Superior temporal gyrus (tissue), 1 donor: ENCODE data around the gene CPB1.
"Not testable (repeated sequence)": the region's sequence is repeated elsewhere in the genome, so short reads cannot be mapped to it uniquely, and the experiment has no call there.

ENCODE experiments used
- DNase-seq: peaks from one replicate; pipeline ENCODE4 v3.0.0-alpha.2; 2016; ENCODE audit errors: extremely low spot score

Gene CPB1

DNA sequence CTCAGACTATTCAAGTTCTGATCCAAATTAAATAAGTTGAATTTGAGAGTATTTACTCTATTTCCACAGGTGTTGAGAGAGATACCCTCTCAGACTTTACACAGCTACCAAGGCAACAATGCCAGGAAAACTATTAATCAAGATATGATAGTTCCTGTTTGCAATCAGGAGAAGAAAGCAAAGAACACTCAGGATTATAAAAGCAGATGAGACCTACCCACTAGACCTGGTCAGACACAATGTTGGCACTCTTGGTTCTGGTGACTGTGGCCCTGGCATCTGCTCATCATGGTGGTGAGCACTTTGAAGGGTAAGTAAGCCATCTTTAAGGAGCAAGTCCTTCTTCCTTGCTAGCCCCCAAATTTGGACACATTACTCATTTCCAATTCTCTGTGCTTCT lies at the start of gene CPB1:
CPB1 (plus strand) TSS at position 227 of the 400 bp plus-strand sequence; CDS start at position 240, 13 bp downstream.
- DNase-seq, result no peak

DNA sequence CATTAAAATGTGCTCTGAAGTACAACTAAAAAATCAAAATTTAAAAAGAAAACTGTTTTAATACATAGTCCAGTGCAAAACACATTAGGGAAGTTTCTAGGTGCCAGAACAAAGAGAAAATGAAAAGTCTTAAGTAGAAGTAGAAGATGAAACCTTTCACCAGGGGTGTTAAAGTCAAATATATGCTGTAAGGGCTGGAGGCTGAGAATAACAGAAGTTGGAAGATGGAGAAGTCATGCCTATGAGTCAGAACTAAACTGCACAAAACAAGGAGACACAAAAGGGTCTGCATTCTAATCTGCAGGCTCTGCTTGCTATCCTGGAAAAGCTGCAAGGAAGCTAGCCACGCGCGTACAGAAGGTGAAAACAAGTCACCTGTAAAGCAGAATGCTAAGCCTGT lies 48.7 kb upstream of the CPB1 start:
- DNase-seq, result no peak

DNA sequence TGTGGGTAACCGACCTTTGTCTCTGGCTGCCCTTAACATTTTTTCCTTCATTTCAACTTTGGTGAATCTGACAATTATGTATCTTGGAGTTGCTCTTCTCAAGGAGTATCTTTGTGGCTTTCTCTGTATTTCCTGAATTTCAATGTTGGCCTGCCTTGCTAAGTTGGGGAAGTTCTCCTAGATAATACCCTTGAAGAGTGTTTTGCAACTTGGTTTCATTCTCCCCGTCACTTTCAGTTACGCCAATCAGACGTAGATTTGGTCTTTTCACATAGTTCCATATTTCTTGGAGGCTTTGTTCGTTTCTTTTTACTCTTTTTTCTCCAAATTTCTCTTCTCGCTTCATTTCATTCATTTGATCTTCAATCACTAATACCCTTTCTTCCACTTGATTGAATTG lies 42.6 kb upstream of the CPB1 start:
- DNase-seq, result not testable (repeated sequence)

DNA sequence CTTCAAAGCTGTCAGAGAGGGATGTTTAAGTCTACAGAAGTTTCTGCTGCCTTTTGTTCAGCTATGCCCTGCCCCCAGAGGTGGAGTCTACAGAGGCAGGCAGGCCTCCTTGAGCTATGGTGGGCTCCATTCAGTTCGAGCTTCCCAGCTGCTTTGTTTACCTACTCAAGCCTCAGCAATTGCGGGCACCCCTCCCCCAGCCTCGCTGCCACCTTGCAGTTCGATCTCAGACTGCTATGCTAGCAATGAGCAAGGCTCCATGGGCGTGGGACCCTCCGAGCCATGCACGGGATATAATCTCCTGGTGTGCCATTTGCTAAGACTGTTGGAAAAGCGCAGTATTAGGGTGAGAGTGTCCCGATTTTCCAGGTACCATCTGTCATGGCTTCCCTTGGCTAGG lies 41.5 kb upstream of the CPB1 start:
- not testable (repeated sequence) for DNase-seq

DNA sequence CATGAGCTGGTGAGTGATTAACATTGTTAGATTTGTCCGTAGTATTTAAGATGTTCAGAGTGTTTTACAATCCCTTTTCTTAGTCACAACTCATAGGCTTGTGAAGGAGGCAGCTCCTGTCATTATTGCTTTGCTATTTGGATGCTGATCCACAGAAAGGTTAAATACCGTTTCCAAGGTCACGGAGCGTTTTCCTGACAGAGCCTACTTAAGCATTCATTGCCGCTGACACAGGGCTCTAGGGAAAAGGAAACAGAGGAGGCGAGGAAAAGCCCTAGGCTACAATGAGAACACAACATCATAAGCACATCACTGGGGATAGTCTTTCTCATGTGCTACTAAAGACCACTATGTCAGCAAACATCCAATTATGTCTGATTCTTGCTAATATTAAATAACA lies 38.5 kb upstream of the CPB1 start:
- peak; percentile 35 for DNase-seq

DNA sequence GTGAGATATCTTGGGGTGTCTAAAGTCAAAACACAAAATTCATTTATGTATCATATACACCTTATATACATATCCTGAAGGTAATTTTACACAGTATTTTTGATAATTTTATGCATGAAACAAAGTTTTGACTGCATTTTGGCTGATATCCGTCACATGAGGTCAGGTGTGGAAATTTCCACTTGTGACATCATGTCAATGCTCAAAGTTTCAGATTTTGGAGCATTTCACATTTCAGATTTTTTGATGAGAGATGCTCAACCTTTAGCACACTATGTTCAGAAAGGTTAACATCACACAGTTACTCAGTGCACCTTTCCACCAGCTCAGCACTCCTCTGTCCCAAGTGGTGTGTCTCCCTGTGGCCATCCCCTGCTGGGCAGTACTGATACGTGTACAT lies 37.7 kb upstream of the CPB1 start:
- peak; percentile 39 for DNase-seq

DNA sequence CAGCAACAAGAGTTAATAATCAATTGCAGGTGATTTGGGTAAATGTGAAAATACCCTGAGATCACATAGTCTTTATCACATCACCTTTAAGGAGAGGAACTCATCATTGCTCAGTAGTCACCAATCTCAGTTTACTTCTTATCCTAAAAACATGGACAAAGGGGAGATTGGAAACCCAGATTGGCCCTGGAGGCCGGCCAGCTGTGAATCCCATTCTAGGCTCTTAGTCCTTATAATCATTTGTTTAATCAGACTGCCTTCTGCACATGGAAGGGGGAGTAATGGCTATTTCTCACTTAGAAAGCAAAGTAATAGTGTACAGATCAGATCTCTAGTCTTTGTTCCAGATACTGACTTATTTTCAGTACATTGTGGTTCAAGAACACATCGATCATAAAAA lies 37.2 kb upstream of the CPB1 start:
- DNase-seq, result no peak

DNA sequence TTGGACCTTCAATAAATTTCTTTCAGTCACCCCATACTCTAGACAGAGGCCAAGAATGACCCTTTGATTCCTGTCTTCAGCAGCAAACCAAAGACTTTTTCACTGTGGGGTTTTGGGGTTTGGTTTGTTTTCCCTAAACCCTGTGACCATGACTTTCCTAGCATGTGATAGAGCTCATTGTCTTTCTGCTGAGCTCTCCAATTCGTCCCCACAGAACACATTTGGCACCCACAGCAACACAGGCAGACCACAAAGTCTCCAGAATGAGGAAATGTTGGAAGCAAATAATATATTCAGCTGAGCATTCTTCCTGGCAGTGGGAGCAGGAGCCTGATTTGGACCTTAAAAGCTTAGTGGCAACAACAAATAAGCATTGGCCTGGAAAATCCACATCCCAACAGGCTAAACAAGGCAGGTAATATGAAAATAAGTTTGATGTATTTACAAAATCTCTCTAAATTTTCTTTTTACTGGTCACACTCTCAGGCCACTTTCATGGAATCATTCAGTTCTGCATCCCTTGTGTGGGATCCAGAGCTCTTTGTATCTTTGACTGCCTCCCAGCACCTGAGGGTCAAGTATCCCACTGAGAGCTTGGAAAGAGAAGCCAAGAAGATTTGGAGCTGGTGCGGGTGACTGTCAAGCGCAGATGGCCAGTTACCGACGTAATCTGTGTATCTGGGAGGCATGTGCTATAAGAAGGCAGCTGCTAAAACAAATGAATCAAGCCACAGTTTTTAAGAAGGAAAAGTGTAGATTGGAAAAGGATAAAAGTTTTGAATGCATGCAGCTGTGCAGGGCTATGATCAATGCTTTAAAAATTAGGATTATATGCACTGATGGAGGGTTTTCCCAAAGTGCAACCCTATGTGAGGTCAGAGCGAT lies 36.5 kb upstream of the CPB1 start:
- peak; percentile 95 for DNase-seq

DNA sequence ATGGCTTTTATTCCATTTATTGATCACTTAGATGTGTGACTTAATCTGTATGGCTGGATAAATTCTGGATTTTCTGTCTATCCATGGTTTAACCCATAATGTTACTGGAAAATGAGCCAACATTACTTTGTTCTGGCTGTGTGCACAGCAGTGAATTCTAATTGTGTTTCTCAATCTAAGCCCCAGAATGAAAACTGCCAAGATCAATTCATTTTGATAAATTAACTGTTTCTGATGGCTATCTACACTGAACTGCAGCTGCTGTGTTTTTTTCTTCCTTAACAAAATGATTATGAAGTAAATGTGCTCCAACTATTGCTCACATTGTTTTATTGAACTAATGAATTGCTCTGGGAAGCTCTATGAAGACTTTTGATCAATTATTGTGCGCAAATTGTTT lies 35.7 kb upstream of the CPB1 start:
- no peak for DNase-seq

DNA sequence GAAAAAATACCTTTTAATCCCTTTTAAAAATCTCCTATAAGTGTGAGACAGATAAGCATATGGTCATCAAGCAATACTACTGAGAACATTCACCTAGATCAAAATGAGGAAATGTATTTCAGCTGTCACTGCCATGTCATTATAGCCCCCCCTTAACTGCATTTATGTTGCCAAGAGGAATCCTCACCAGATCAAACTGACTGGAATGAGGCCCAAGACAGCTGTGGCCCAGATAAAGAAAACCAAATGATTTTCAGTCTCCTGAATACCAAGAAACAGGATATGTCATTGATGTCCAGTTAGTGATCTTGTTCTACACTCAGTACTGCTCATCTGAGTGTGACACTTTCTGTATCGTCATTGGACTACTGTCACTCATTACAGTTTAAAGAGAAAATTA lies 35.1 kb upstream of the CPB1 start:
- DNase-seq, result peak; percentile 52

DNA sequence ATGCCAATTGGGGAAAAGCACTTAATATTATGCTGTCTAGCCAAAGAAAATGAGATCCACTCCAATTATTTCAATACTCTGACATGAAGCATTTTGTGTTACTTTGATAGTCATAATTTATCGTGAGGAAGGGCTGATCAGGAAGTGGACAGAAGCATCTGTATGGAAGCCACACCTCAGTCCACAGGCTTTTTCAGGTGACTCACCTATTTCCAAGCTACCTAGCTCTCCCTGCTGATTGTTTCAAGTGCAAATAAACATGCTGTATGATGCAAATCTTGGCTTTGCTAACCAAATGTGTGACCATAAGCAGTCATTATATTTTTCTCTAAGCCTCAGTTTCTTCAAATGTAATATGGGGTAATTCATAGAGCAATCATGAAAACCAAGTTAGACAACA lies 30.8 kb upstream of the CPB1 start:
- no peak for DNase-seq

DNA sequence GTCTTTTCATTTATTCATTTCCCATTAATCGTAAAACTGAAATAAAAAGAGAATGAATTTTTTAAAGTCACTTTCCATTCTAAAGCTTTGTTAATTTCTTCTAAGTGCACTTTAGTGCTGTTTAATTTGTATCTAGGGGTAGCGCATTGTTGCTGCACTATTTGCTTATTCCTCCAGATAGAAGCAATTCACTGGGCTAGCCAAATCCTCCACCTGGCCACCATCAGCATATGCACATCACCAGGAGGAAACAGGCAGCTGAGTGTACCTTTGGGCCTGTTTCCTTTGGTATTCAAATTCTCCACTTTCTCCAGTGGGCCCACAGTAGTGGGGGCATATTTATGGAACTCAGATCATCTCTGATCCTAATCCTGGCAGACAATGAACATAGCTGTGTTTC lies 29.8 kb upstream of the CPB1 start:
- no peak for DNase-seq

DNA sequence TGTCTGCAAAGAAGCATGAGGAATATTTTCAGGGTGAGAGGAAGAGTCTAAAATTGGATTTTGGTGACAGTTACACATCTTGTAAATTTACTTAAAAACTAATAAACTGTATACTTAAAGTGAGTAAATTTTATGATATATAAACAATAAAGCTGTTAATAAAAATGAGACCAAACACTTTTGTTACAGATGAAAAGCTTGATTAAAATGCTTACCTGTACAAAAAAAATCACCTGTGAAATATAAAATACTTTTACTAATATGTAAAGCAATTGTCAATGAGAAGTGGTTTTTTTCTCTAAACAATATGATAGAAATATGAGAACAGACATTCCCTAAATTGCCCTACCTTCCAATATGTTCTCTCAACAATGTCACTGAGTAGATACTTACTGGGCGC lies 27.2 kb upstream of the CPB1 start:
- no peak for DNase-seq

DNA sequence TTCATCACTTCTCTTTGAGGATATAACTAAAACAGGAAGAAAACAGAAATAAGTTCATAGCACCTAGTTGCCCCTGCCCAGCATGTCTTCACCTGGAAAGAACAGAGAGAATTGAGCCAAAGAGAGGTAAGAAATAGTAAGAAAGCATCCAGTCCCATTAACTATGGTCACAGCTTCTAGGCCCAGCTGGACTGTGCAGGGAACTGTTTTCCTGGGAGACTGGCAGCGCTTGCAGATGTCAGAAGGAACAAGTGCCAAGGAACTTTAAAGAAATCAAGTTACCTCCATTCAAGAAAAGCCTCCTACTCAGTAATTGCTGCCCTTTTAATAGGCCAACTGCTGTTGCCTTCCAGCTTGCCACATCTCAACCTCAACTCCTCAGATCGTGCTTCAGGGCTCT lies 17.8 kb upstream of the CPB1 start:
- no peak for DNase-seq

DNA sequence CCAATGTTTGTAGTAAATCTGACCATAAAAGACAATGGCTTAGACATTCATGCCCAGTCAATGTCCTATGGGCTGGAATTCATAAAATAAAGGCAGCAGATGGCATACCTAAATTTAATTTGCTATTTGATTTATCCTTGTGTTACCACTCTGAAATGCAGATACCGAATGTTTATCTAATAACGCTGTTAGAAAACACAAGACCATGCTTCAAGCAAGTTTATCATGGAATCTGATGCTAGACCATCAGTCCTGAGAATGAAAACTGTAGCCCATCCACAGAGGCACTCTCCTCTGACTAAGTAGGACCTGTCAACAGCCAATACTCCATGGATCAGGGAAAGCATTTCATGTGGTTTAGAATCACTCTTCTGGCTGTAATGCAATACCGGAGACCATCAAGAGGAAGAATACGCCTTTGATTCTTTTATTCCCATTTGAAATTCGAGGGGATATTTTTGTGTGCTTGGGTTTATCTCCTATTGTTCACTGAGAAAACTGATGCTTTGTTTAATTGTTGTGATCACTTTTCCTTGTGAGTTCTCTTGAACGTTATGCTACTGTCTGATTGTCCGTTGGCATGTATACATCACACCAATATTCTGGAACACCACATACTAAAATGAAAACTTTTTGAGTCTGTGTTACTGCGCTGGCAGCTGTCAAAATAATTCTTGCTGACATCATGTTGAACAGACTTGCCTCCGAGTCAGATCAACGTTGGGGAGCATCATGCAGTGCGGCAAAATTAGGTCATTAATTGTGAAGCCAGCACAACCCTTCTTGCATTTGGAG lies 12.1 kb upstream of the CPB1 start:
- DNase-seq, result peak; percentile 60

DNA sequence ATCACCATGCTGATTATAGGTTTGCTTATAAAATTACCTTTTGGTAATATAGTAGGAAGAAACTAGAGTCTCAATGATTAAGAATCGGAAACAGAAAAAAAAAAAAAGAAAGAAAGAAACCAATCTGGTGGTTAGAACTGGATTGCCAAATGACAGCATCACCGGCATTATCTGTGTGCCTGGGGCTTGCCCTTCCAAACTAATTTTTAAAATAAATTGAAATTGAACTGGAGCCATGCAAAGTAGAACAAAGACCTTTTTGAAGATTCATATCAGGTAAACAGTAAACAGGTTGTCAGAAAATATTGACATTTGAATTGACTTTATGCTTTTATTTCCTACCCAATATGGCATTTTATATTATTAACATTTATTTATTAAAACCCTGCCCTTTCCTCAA lies 11.2 kb upstream of the CPB1 start:
- no peak for DNase-seq

DNA sequence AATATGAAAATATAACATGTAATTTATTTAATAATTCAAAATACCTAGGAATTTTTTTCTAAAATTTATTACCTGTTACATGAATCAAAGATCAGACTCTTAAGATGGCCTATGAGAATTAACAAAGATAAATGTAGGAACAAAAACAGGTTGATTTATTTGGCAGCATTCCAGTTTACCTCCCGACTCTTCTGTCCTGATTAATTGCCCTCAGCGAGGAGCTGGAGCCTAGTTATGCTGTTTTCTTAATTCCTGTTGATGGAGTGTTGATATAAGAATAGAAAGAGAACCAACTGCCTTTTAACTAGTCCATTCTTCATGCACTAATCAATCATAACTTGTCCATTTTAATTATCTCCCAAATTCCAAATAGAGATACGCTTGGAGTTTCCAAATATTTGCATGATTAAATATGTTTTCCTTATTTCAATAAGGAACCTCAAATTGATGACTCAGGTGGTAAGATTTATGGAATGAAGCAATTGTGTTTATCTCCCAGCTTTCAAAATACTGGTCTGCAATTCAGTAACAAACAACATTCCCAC lies 10.6 kb upstream of the CPB1 start:
- DNase-seq, result no peak

DNA sequence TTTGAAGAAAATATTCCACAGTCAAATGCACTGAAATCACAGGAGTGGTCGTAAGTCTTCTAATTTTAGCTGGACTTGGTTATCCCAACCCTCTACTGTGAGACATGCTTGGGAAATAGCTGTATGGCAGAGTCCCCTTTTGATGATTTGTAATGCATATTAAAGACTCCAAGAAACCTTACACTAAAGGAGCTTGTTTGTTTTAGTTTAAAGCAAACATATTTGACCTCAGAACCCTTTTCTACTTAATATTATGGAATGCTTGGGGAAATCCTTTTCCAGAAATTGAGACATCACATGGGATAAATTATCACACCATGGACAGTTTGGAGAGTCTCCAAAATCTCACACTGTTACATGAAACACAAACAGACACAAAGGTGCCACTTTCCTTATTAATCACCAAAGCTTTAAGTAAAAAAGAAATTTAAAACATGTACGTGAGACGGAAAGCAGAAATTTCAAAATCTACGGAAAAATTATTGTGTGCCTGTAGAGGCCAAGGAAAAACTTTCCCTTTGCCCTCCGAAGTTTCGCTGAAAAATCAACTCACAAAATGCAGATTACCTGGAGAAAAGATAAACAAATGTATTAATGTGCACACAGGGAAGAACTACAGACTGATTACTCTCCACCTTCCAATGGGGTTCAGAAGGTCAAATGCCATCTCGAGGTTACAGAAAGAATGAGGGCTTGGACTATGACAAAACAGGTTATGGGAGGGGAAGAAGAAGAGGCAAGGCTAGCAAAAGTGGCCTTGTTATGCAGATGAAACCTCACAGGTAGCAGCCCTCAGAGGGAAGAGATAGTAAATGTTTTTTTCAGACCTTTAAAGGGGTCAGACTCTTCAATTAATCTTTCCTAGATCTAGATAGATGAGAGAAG lies 7.0 kb upstream of the CPB1 start:
- no peak for DNase-seq

DNA sequence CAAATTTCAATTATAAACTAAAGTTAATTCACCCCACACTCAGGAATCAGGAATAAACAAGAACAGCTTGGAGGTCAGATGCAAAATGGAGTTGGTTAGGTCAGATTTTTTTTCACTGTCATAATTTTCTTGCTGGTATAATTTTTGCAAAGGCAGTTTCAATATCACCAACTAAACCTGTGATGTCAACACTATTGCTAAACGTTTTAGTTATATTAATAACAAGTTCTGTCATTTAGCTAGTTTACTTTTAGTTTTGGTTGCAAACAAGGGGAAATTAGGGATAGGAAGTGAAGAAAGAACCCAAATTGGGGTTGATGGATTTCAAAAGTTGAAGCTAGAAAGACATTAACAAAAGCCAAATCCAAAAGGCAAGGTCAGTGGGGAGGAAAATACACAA lies 4.6 kb upstream of the CPB1 start:
- DNase-seq, result no peak

DNA sequence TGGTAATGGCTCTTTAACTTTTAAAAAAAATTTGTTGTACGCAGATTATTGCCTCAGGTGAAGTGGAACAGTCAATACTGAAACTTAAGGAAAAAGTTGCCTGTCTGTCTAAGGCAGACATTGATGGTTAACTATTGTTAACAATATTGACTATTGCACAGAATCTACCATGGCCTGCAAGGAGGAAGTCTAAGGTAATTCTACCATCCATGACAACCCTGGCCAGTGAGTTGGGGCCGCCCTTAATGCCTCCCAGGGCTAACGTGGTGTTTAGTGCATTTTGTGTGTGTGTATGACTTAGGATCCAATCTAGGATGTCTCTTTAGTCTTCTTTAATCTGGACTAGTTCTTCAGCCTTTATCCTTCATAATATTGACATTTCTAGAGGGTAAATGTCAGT lies 2.1 kb upstream of the CPB1 start:
- no peak for DNase-seq

DNA sequence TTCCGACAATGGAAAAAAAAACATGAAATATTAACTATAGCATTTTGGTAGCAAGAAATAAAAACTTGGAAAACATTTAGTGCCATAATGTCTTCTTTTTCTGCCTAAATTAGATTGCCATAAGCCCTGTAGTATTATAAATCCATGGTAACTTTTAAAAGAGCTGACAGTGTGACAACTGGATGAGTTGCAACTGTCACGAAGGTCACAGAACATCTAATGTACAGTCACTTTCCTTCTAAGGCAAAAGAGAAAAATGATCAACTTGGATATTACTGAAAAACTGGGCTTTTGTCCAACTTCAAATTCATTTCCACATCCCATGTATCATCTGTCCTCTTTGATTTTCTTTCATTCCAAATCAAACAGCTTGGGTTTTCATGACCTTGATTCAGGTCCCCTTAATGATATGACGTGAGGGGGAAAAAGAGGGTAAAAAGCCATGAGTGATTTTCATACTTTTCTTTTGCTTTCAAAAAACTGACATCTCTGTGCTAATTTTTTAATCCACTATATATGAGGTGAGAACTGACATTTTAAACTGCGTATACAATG lies 602 bp downstream of the CPB1 start:
- no peak for DNase-seq
